GM19372 (cell line): ENCODE results near the gene DCAKD.
"Not testable (repeated sequence)": the region's sequence is repeated elsewhere in the genome, so short reads cannot be mapped to it uniquely, and the experiment has no call there.

Experiments used
- ATAC-seq: cut with Tn5 transposase; IDR thresholded peaks from one replicate; pipeline ENCODE4 v1.9.1; 2021; ENCODE audit warnings: mild to moderate bottlenecking, low read depth, moderate library complexity; ENCODE audit not compliant: unreplicated experiment

The DCAKD gene

GRCh38 chr17:45070001-45070400 is 18.6 kb upstream of the DCAKD start:
- no peak for ATAC-seq

GRCh38 chr17:45067637-45068036 is 16.2 kb upstream of the DCAKD start:
- ATAC-seq = no peak

GRCh38 chr17:45063198-45063597 is 11.8 kb upstream of the DCAKD start:
- ATAC-seq = no peak

GRCh38 chr17:45061606-45062205 is 10.3 kb upstream of the DCAKD start:
- no peak for ATAC-seq

GRCh38 chr17:45060797-45061605 is 9.6 kb upstream of the DCAKD start, which contains the start of gene NMT1:
Gene NMT1, plus strand, starts transcription at chr17:45061317. Its CDS starts 13 bp downstream, at chr17:45061330.
- peak; percentile 87 for ATAC-seq

- no peak for ATAC-seq
Measured at GRCh38 chr17:45060382-45060796, 9.0 kb upstream of the DCAKD start.

GRCh38 chr17:45052052-45052772 is 780 bp upstream of the DCAKD start:
- no peak for ATAC-seq

- ATAC-seq = not testable (repeated sequence)
Measured at GRCh38 chr17:45051720-45052051, 254 bp upstream of the DCAKD start.

- ATAC-seq = no peak
Measured at GRCh38 chr17:45050481-45051059, 862 bp downstream of the DCAKD start.

- no peak for ATAC-seq
Measured at GRCh38 chr17:45048795-45049563, 2.5 kb downstream of the DCAKD start.

GRCh38 chr17:45046537-45047125 is 4.8 kb downstream of the DCAKD start:
- no peak for ATAC-seq

- no peak for ATAC-seq
Measured at GRCh38 chr17:45043813-45044540, 7.5 kb downstream of the DCAKD start.

GRCh38 chr17:45042346-45043120 is 8.9 kb downstream of the DCAKD start:
- no peak for ATAC-seq

- ATAC-seq = no peak
Measured at GRCh38 chr17:45040459-45040858, 11.0 kb downstream of the DCAKD start.

- ATAC-seq = no peak
Measured at GRCh38 chr17:45038728-45039634, 12.5 kb downstream of the DCAKD start.

GRCh38 chr17:45036691-45037090 is 14.7 kb downstream of the DCAKD start:
- no peak for ATAC-seq

GRCh38 chr17:45035848-45036247 is 15.6 kb downstream of the DCAKD start:
- ATAC-seq = no peak

- ATAC-seq = no peak
Measured at GRCh38 chr17:45034599-45034998, 16.8 kb downstream of the DCAKD start.
